IMR-90 (cell line): ENCODE data around the gene TFIP11. TPM values are rescaled to one million over a fixed set of nuclear protein-coding genes. Genes with fewer than 3 reads are reported as not detected.

Experiments used
- ATAC-seq: fragments of 200-7000 bp; cut with Tn5 transposase; 2 replicates; pipeline ENCODE4 v1.9.1; 2020; ENCODE audit warnings: low read depth, mild to moderate bottlenecking, moderate library complexity
- BruUV-seq: library from RNA; stranded (reverse); fragments of 400-500 nt; replicated peaks from 2 replicates; lab custom pipeline; 2021; lab: Mats Ljungman, UMichigan
- CTCF ChIA-PET: fragments of 300-600 bp; formaldehyde crosslinking; extraction: SDS; loops from one replicate; lab custom pipeline; 2021; ENCODE audit warnings: antibody characterized with exemption; lab: Yijun Ruan, JAX
- POLR2A ChIA-PET: fragments of 300-600 bp; sonication (Branson Sonifier 250); formaldehyde crosslinking; loops from one replicate; lab custom pipeline; 2022; ENCODE audit warnings: antibody characterized with exemption; ENCODE audit not compliant: unreplicated experiment; lab: Charles Lee
- DNase-seq: peaks from one replicate; pipeline ENCODE4 v3.0.0; 2013
- H2AFZ ChIP-seq: replicated peaks from 2 replicates; pipeline ENCODE3; 2013; ENCODE audit warnings: low read length, mild to moderate bottlenecking; ENCODE audit not compliant: poor library complexity
- H2AK5ac ChIP-seq: 2 replicates; pipeline ENCODE4 v1.6.1; 2013; ENCODE audit warnings: low read depth, low read length, inconsistent platforms
- H2AK9ac ChIP-seq: replicated peaks from 2 replicates; pipeline ENCODE3; 2013; ENCODE audit warnings: mild to moderate bottlenecking, low read depth, low read length, moderate library complexity; ENCODE audit not compliant: poor library complexity
- H2BK120ac ChIP-seq: 2 replicates; pipeline ENCODE4 v1.6.1; 2013; ENCODE audit warnings: low read depth, low read length, inconsistent platforms
- H2BK15ac ChIP-seq: 3 replicates; pipeline ENCODE4 v1.6.1; 2013; ENCODE audit warnings: low read depth, low read length, inconsistent platforms
- H2BK20ac ChIP-seq: 2 replicates; pipeline ENCODE4 v1.6.1; 2013; ENCODE audit warnings: low read depth, mild to moderate bottlenecking, inconsistent platforms, low read length, moderate library complexity
- H2BK5ac ChIP-seq: 2 replicates; pipeline ENCODE4 v1.6.1; 2013; ENCODE audit warnings: mild to moderate bottlenecking, low read depth, low read length, inconsistent platforms; ENCODE audit not compliant: poor library complexity, severe bottlenecking
- H3K14ac ChIP-seq: replicated peaks from 2 replicates; pipeline ENCODE4 v1.6.1; 2013; ENCODE audit warnings: low read depth, low read length, inconsistent platforms
- H3K18ac ChIP-seq: 2 replicates; pipeline ENCODE4 v1.6.1; 2013; ENCODE audit warnings: low read depth, low read length, control low read depth
- H3K23ac ChIP-seq: 2 replicates; pipeline ENCODE4 v1.6.1; 2013; ENCODE audit warnings: low read depth, low read length, inconsistent platforms
- H3K27ac ChIP-seq: 2 replicates; pipeline ENCODE4 v1.5.1; 2013; ENCODE audit warnings: mild to moderate bottlenecking, control low read depth, low read length; ENCODE audit not compliant: insufficient read depth
- H3K27me3 ChIP-seq: 2 replicates; pipeline ENCODE4 v1.6.1; 2013; ENCODE audit warnings: low read length; ENCODE audit not compliant: control insufficient read depth, insufficient read depth
- H3K36me3 ChIP-seq: 2 replicates; pipeline ENCODE4 v1.6.1; 2013; ENCODE audit warnings: low read length, mixed read lengths; ENCODE audit not compliant: control insufficient read depth, insufficient read depth
- H3K4ac ChIP-seq: 2 replicates; pipeline ENCODE4 v1.6.1; 2013; ENCODE audit warnings: low read depth, low read length, inconsistent platforms
- H3K4me1 ChIP-seq: 2 replicates; pipeline ENCODE4 v1.6.1; 2013; ENCODE audit warnings: low read length, mixed read lengths; ENCODE audit not compliant: control insufficient read depth, insufficient read depth
- H3K4me2 ChIP-seq: 2 replicates; pipeline ENCODE4 v1.6.1; 2013; ENCODE audit warnings: low read depth, mild to moderate bottlenecking, control low read depth, low read length, moderate library complexity
- H3K4me3 ChIP-seq: 2 replicates; pipeline ENCODE4 v1.5.1; 2013; ENCODE audit warnings: low read depth, mild to moderate bottlenecking, control low read depth, low read length, moderate library complexity; ENCODE audit not compliant: insufficient read depth
- H3K56ac ChIP-seq: 2 replicates; pipeline ENCODE4 v1.6.1; 2013; ENCODE audit warnings: low read length, inconsistent platforms; ENCODE audit not compliant: insufficient read depth; ENCODE audit errors: extremely low read depth
- H3K79me1 ChIP-seq, 2 experiments: 2 replicates each; pipeline ENCODE4 v1.6.1; 2013; ENCODE audit warnings: low read length in 2 of 2, inconsistent platforms in 1 of 2, low read depth in 1 of 2
- H3K9ac ChIP-seq: 2 replicates; pipeline ENCODE4 v1.6.1; 2013; ENCODE audit warnings: low read depth, low read length, control low read depth
- H3K9me1 ChIP-seq: 2 replicates; pipeline ENCODE4 v1.6.1; 2013; ENCODE audit warnings: low read length, inconsistent platforms; ENCODE audit not compliant: insufficient read depth
- H3K9me3 ChIP-seq: 2 replicates; pipeline ENCODE4 v1.6.1; 2013; ENCODE audit warnings: low read length; ENCODE audit not compliant: control insufficient read depth, insufficient read depth
- H4K20me1 ChIP-seq: 2 replicates; pipeline ENCODE4 v1.6.1; 2013; ENCODE audit warnings: low read length, inconsistent platforms; ENCODE audit not compliant: insufficient read depth
- H4K5ac ChIP-seq: 2 replicates; pipeline ENCODE4 v1.6.1; 2013; ENCODE audit warnings: mild to moderate bottlenecking, low read depth, low read length, control low read depth
- H4K8ac ChIP-seq, 2 experiments: 2 replicates each; pipeline ENCODE4 v1.6.1; 2013; ENCODE audit warnings: low read depth in 2 of 2, low read length in 2 of 2, control low read depth in 1 of 2, inconsistent platforms in 1 of 2
- H4K91ac ChIP-seq: 2 replicates; pipeline ENCODE4 v1.6.1; 2013; ENCODE audit warnings: low read depth, low read length, inconsistent platforms; ENCODE audit not compliant: insufficient read depth
- FOS ChIP-seq: fragments of 150-350 bp; IDR thresholded peaks from 2 replicates; pipeline ENCODE4 v1.6.1; 2016; ENCODE audit warnings: low read depth, low read length
- MAFK ChIP-seq: IDR thresholded peaks from 2 replicates; pipeline ENCODE4 v1.6.1; 2012; ENCODE audit warnings: low read depth, low read length, improper control_type of control experiment
- NFE2L2 ChIP-seq: fragments of 150-350 bp; IDR thresholded peaks from 2 replicates; pipeline ENCODE4 v1.6.1; 2016; ENCODE audit warnings: low read depth, mild to moderate bottlenecking, low read length
- POLR2A ChIP-seq: IDR thresholded peaks from 2 replicates; pipeline ENCODE4 v1.6.1; 2012; ENCODE audit warnings: mild to moderate bottlenecking, low read depth, low read length
- RFX5 ChIP-seq: IDR thresholded peaks from 2 replicates; pipeline ENCODE4 v1.8.0; 2012; ENCODE audit warnings: low read depth, mild to moderate bottlenecking, low read length, moderate library complexity
- WGBS, 2 experiments: methylation state at CpG; one replicate each; pipeline versions ENCODE4 v1.1.5 to v1.1.7; 2013; ENCODE audit warnings: missing lambda C conversion rate in 2 of 2; ENCODE audit not compliant: insufficient read length in 1 of 2; ENCODE audit errors: extremely low coverage in 2 of 2; 5-methylcytosine and 5-hydroxymethylcytosine counted together
- dilution Hi-C: fragments of 300-500 bp; cut with HindIII; formaldehyde crosslinking; loops from one replicate; pipeline ENCODE4 v1.14.3; 2018; ENCODE audit warnings: low sequenced_read_pairs; ENCODE audit not compliant: unreplicated experiment
- in situ Hi-C: fragments of 300-500 bp; cut with MboI; formaldehyde crosslinking; loops from 3 replicates; pipeline ENCODE4 v1.14.3; 2019; ENCODE audit warnings: low sequenced_read_pairs, inconsistent platforms, mixed read lengths
- intact Hi-C: fragments of 100-400 bp; cut with micrococcal nuclease; formaldehyde crosslinking; loops from 2 replicates; pipeline ENCODE4 v1.10.0; 2022
- polyA plus RNA-seq, 3 experiments: library from polyadenylated mRNA; depleted of rRNA; stranded (reverse); fragments of >200 nt; gene quantifications; 2 replicates each; pipeline ENCODE4 v1.2.3, GENCODE V29; 2012; ENCODE audit warnings: low replicate concordance in 1 of 3
- total RNA-seq: library from RNA; depleted of rRNA; stranded (reverse); fragments of >200 nt; gene quantifications from 2 replicates; pipeline ENCODE4 v1.2.3, GENCODE V29; 2012
- TF ChIP-seq, protein P1 (sequence below): fragments of 150-350 bp; IDR thresholded peaks from 2 replicates; pipeline ENCODE4 v1.6.1; 2017; ENCODE audit warnings: mild to moderate bottlenecking, antibody characterized with exemption, low read length, low read depth

The TFIP11 gene
- total and polyA plus RNA-seq, 2 of the 4 experiments (the other 2 are of a cell fraction) = 22.5 to 43.2 TPM

DNA sequence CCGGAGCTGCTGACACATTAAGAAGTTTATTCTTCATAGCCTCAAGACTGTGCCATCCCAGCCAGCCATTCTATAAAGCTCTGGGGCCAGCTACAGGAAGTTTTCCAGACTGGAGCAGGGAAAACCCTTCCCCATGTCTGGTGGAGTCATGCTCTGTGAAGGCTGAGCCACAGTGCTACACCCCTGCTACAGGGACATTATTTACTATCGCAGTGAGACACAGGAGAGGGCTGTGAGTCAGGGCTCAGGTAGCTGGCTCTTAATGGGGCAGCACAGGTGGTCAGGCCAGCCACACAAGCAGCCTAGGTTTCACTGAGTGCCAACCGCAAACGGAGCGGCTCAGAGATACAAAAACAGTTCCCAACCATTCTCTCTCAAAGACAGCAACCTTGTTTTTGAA, 40.8 kb downstream of the TFIP11 start:
- no CpG with 5 or more reads among the region's 5 CpGs for WGBS, 2 experiments
- BruUV-seq = no TSS peak
- Histone ChIP-seq H4K5ac (no peak overlapping the region), H2AFZ (no peak overlapping the region), H2BK120ac (no peak overlapping the region), H2AK5ac (no peak overlapping the region), H3K18ac (no peak overlapping the region), H3K27ac (no peak overlapping the region), H3K14ac (no peak overlapping the region), H2AK9ac (no peak overlapping the region), H3K23ac (no peak overlapping the region), H3K9me1 (peaks cover 7% of the 10 kb centered on the region), H4K91ac (no peak overlapping the region), H3K36me3 (peaks cover 40% of the 10 kb centered on the region), H3K9me3 (no peaks in the 10 kb centered on the region), H3K9ac (no peak overlapping the region), H2BK5ac (no peak overlapping the region), H2BK15ac (no peak overlapping the region), H2BK20ac (no peak overlapping the region), H4K8ac (no peak overlapping the region), H3K27me3 (no peaks in the 10 kb centered on the region), H3K79me1 (peaks cover 0 to 4% of the 10 kb centered on the region in 2 experiments; a peak in 1 of 4 replicates), H3K4me2 (no peak overlapping the region), H3K4me3 (no peak overlapping the region), H3K56ac (no peak overlapping the region), H3K4ac (no peak overlapping the region), H3K4me1 (no peaks in the 10 kb centered on the region), H4K20me1 (no peaks in the 10 kb centered on the region)
- intact Hi-C loops (no loop called here), in situ Hi-C loops (no loop called here), dilution Hi-C loops (no loop called here)
- ATAC-seq = peak; percentile 77
- DNase-seq = peak; percentile 83
- TF ChIP-seq RFX5 = no peak
- peak; percentile 18; the same call in 1 of the 2 replicates for TF ChIP-seq NFE2L2
- 0 out of 2 replicates have a peak, but pooled peaks have one; percentile 24 for TF ChIP-seq POLR2A
- TF ChIP-seq, protein P1, sequence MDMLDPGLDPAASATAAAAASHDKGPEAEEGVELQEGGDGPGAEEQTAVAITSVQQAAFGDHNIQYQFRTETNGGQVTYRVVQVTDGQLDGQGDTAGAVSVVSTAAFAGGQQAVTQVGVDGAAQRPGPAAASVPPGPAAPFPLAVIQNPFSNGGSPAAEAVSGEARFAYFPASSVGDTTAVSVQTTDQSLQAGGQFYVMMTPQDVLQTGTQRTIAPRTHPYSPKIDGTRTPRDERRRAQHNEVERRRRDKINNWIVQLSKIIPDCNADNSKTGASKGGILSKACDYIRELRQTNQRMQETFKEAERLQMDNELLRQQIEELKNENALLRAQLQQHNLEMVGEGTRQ = no peak
- TF ChIP-seq MAFK = no peak
- TF ChIP-seq FOS = peak; percentile 66; the same call in 1 of the 2 replicates
- ChIA-PET POLR2A (no interaction called here), CTCF (no interaction called here)
